ENCODE data around the gene CFAP58.

The CFAP58 gene

GRCh38 chr10:104472957-104473745 is 119.5 kb downstream of the CFAP58 start:
- no peak for TF ChIP-seq CTCF (IDR thresholded peaks at IDR 0.05; ENCODE audit: low read depth, low read length)
- Histone ChIP-seq H3K9me3 (ENCODE audit: severe bottlenecking) (no peaks in the 10 kb centered on the region), H3K36me3 (no peaks in the 10 kb centered on the region), H3K27ac (no peak overlapping the region), H3K27me3 (ENCODE audit: insufficient read depth, low read depth, severe bottlenecking) (no peaks in the 10 kb centered on the region), H3K4me3 (ENCODE audit: low read depth, low read length) (no peak overlapping the region)
- no peak for DNase-seq

GRCh38 chr10:104478380-104478779 is 124.7 kb downstream of the CFAP58 start:
- Histone ChIP-seq H3K27ac (no peak overlapping the region), H3K9me3 (ENCODE audit: severe bottlenecking) (no peaks in the 10 kb centered on the region), H3K36me3 (no peaks in the 10 kb centered on the region), H3K27me3 (ENCODE audit: insufficient read depth, low read depth, severe bottlenecking) (no peaks in the 10 kb centered on the region), H3K4me3 (ENCODE audit: low read depth, low read length) (no peak overlapping the region)
- TF ChIP-seq CTCF (IDR thresholded peaks at IDR 0.05; ENCODE audit: low read depth, low read length) = no peak
- DNase-seq = no peak

GRCh38 chr10:104479906-104480593 is 126.4 kb downstream of the CFAP58 start:
- H3K27ac ChIP-seq = no peak overlapping the region

GRCh38 chr10:104480797-104481196 is 127.2 kb downstream of the CFAP58 start:
- Histone ChIP-seq H3K4me3 (ENCODE audit: low read depth, low read length) (no peak overlapping the region), H3K36me3 (no peaks in the 10 kb centered on the region), H3K27ac (no peak overlapping the region), H3K9me3 (ENCODE audit: severe bottlenecking) (no peaks in the 10 kb centered on the region), H3K27me3 (ENCODE audit: insufficient read depth, low read depth, severe bottlenecking) (no peaks in the 10 kb centered on the region)
- no peak for DNase-seq
- TF ChIP-seq CTCF (IDR thresholded peaks at IDR 0.05; ENCODE audit: low read depth, low read length) = no peak

More at GRCh38 chr10:104479906-104480593, 126.4 kb downstream of the CFAP58 start:
- TF ChIP-seq CTCF (IDR thresholded peaks at IDR 0.05; ENCODE audit: low read depth, low read length) = no peak
- Histone ChIP-seq H3K36me3 (no peaks in the 10 kb centered on the region), H3K9me3 (ENCODE audit: severe bottlenecking) (no peaks in the 10 kb centered on the region), H3K27me3 (ENCODE audit: insufficient read depth, low read depth, severe bottlenecking) (no peaks in the 10 kb centered on the region), H3K4me3 (ENCODE audit: low read depth, low read length) (no peak overlapping the region)
- DNase-seq = no peak

- DNase-seq = no peak
- no peaks in the 10 kb centered on the region for H3K36me3 ChIP-seq
- no peaks in the 10 kb centered on the region for H3K27me3 ChIP-seq (ENCODE audit: insufficient read depth, low read depth, severe bottlenecking)
- no peak for TF ChIP-seq CTCF (IDR thresholded peaks at IDR 0.05; ENCODE audit: low read depth, low read length)
- H3K27ac ChIP-seq = no peak overlapping the region
- no peaks in the 10 kb centered on the region for H3K9me3 ChIP-seq (ENCODE audit: severe bottlenecking)
- no peak overlapping the region for H3K4me3 ChIP-seq (ENCODE audit: low read depth, low read length)
Observed at GRCh38 chr10:104483582-104483981, 129.9 kb downstream of the CFAP58 start.
